DLD1 (cell line): ENCODE results near the gene ZNF468.
"Not testable (repeated sequence)": the region's sequence is repeated elsewhere in the genome, so short reads cannot be mapped to it uniquely, and the experiment has no call there.

ENCODE experiments used
- in situ Hi-C: cut with HindIII; loops from 2 replicates; pipeline ENCODE4 v1.10.0; 2017; ENCODE audit warnings: low sequenced_read_pairs

Gene ZNF468

DNA sequence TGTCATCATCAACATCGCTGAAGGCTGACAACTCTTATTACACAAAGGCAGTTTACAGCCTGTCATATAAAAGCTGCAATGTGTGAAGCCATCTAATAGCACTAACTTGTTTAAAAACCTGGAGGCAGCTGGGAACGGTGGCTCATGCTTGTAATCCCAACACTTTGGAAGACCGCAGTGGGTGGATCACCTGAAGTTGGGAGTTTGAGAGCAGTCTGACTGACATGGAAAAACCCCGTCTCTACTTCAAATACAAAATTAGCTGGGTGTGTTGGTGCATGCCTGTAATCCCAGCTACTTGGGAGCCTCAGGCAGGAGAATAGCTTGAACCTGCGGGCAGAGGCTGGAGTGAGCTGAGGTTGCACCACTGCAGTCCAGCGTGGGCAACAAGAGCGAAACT, 27.6 kb downstream of the ZNF468 start:
- in situ Hi-C loops: not testable (repeated sequence)

DNA sequence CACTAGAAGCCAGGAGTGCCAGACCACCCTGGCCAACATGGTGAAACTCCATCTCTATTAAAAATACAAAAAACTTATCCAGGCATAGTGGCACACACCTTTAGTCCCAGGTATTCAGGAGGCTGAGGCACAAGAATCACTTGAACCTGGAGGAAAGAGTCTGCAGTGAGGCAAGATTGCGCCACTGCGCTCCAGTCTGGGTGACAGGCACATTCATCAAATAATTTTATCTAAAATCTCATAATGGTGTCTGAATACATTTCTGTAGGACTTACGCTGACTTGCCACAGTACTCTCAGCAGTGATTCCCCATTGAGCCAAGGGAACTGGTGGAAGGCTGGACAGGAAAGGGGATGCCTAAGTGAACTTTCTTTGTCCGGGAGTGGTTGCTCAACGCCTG, 31.7 kb downstream of the ZNF468 start:
- in situ Hi-C loops: no loop called here

DNA sequence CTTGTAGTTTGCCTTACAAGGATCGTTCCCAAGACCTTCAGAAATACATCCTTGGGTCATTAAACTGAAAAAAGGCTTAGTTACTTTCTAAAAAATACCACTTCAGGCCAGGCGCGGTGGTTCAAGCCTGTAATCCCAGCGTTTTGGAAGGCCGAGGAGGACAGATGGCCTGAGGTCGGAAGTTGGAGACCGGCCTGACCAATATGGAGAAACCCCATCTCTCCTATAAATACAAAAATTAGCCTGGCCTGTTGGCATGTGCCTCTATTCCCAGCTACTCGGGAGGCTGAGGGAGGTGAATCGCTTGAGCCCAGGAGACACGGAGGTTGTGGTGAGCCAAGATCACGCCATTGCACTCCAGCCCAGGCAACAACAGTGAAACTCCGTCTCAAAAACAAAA, 33.7 kb downstream of the ZNF468 start:
- in situ Hi-C loops: no loop called here

DNA sequence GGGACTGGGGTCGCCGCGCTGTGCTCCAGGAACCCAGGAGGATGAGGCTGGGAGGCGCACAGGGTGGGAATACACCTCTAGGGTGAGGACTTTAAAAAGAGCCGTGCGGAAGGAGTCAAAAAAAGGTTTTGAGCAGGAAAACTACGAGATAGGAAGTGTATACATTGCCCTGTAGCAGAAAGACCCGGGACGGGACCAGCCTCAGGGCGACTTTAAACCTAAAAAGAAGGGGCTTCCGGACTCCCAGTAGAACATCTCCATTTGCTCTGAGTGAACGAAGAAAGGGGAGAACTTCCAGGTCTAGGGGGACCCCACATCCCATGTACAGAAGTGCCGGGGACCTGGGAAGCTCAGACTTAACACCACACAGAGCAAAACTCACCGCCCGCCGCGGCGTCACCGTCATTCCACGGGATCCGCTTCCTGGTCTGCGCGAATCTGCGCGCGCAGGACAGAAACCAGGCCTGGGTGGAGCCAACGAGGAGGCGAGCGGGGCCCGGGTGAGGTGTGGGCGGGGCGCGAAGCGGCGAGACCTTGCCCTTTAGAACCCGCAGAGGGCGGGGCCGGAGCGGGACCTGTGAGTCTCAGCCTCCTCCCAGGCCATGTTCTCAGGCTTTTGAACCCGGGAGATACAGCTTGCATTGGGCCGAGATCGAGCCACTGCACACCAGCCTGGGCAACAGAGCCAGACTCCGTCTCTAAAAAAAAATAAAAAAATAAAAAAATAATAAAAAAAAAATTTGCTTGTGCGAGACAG, 36.0 kb downstream of the ZNF468 start, which contains the start of gene ZNF28:
TSS of gene ZNF28 (minus strand) at position 430 of the 757 bp plus-strand sequence. CDS start 3,675 bp downstream, outside the sequence.
- in situ Hi-C loops: not testable (repeated sequence)

DNA sequence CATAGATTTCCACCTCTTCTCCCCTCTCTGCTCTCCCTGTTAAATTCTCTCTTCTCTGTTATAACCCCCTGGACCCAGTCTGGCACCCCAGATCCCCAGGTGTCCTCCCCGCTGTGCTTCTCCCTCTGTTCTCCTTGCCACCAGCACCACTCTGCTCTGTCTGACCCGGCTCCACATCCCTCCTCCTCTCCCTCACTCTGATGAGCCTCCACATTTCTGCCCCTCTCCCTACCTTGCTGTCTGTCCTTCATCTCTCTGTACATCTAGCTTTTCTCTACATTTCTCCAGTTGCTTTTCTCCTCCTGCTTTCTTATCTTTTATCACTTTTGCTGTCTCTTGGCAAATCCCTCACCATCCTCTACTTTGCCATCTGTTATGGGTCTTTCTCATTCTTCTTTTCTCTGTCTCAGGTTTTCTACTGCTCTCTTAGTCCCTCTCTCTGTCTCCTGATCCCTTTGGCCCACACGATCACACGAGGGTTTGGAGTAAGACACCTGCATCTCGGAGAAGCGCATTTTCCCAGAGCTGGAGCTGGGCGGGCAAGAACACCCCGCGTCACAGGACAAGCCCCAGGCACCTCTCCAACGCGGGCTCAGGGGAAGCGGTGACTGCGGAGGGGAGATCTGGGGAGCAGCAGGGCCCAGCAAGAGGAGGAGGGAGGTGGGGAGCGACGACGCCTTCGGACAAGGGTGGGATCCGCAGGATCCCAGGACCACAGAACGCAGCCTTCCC, 36.8 kb downstream of the ZNF468 start:
- in situ Hi-C loops: not testable (repeated sequence)

DNA sequence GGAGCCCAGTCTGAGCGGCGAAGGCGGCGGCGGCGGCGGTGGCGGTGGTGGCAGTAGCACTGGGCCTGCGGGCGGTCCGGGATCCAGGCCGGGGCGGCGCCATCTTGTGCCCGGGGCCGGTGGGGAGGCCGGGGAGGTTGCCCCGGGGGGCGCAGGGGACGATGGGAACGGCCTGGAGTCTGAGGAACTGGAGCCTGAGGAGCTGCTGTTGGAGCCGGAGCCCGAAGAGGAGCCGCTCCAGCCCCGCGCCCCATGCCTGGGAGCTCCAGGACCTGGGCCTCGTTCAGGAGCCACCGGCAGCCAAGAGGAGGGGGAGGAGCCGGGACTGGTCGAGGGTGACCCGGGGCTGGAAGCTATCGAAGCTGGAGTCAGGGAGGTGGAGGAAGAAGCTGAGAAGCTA, 47.6 kb downstream of the ZNF468 start:
- in situ Hi-C loops: no loop called here

DNA sequence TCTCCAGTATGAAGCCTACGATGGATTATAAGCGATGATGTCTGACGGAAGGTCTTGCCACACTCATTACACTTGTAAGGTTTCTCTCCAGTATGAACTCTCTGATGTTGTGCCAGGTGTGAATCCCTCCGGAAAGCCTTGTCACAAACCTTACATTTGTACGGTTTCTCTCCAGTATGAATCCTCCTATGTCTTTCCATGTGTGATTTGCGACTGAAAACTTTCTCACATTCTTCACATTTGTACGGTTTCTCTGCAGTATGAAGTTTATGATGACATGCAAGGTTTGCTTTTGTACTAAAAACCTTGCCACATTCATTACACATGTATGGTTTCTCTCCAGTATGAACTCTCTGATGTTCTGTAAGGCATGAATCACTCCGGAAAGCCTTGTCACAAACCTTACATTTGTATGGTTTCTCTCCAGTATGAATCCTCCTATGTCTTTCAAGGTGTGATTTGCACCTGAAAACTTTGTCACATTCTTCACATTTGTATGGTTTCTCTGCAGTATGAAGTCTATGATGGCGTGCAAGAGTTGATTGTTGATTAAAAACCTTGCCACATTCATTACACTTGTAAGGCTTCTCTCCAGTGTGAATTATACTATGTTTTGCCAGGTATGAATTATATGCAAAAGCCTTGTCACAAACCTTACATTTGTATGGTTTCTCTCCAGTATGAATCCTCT, 57.3 kb downstream of the ZNF468 start:
- in situ Hi-C loops: not testable (repeated sequence)

DNA sequence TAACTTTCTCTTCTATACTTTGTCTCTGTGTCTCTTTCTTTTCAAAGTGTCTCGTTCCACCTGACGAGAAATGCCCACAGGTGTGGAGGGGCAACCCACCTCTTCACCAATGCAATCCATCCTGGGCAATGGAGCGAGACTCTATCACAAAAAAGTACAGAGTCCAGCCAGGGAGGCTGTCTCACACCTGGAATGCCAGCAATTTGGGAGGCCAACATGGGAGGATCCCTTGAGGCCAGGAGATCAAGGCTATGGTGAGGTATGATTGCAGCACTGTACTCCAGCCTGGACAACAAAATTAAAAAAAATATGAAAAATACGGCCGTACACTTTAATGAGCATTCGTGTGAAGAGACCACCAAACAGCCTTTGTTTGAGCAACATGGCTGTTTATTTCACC, 68.0 kb downstream of the ZNF468 start:
- in situ Hi-C loops: no loop called here
